ENCODE results near the gene ESYT2. TPM values are rescaled to one million over a fixed set of nuclear protein-coding genes. Genes with fewer than 3 reads are reported as not detected.

Gene ESYT2
- total RNA-seq, 1 experiment from 2014 or later: 59.4 TPM

DNA sequence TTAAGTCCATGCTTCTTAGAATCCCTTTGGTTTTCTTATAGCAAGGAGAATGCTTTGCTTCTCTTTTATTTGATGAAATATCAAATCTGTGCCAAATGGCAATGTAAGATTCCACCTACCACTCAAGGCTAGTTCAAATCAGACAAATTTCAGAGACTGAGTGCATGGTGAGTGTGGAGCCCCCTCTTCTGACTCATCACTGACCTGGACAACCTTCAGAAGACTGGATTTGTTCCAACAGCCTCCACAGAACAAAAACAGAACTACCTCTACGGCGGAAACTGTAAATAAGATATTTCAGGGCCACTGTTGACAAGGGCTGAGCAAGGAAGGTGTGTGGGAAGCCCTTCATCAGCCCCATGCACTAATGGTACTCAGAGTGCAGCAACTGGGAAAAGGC lies 145.8 kb downstream of the ESYT2 start:
- H3K36me3 ChIP-seq (ENCODE audit: control insufficient read depth, insufficient read depth, low read length): no peaks in the 10 kb centered on the region; the same call in 1 of the 2 replicates
- Mint-ChIP-seq H3K4me1 (ENCODE audit: low read depth, unreplicated experiment) (no peaks in the 10 kb centered on the region), H3K9me3 (ENCODE audit: unreplicated experiment) (no peaks in the 10 kb centered on the region), H3K36me3 (ENCODE audit: insufficient read depth, unreplicated experiment) (peaks cover 70% of the 10 kb centered on the region), H3K4me3 (ENCODE audit: unreplicated experiment) (no peak overlapping the region), H3K27ac (ENCODE audit: unreplicated experiment) (no peak overlapping the region), H3K27me3 (ENCODE audit: insufficient read depth, unreplicated experiment) (no peaks in the 10 kb centered on the region)
- H3K27me3 ChIP-seq (replicated peaks; ENCODE audit: control insufficient read depth, insufficient read depth, low read length): no peaks in the 10 kb centered on the region
- intact Hi-C loops (cut with micrococcal nuclease; ENCODE audit: unreplicated experiment): no loop called here
- ChIA-PET POLR2A (no interaction called here), CTCF (interaction anchor here (0.7 kb wide), 1 partner anchor 146 kb away, joined by 3 read pairs; the partner anchor contains the start of gene ESYT2)
- TF ChIP-seq, protein P1, sequence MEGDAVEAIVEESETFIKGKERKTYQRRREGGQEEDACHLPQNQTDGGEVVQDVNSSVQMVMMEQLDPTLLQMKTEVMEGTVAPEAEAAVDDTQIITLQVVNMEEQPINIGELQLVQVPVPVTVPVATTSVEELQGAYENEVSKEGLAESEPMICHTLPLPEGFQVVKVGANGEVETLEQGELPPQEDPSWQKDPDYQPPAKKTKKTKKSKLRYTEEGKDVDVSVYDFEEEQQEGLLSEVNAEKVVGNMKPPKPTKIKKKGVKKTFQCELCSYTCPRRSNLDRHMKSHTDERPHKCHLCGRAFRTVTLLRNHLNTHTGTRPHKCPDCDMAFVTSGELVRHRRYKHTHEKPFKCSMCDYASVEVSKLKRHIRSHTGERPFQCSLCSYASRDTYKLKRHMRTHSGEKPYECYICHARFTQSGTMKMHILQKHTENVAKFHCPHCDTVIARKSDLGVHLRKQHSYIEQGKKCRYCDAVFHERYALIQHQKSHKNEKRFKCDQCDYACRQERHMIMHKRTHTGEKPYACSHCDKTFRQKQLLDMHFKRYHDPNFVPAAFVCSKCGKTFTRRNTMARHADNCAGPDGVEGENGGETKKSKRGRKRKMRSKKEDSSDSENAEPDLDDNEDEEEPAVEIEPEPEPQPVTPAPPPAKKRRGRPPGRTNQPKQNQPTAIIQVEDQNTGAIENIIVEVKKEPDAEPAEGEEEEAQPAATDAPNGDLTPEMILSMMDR (IDR thresholded peaks at IDR 0.05; ENCODE audit: insufficient read depth in 1 of 2, low read depth in 1 of 2, low read length in 1 of 2, severe bottlenecking in 1 of 2, unreplicated experiment in 1 of 2): no peak
- H3K9me3 ChIP-seq: no peaks in the 10 kb centered on the region
- H3K4me1 ChIP-seq: no peaks in the 10 kb centered on the region
- no peak for DNase-seq
- no TSS peak for BruUV-seq (replicated peaks)
- no peak overlapping the region for H3K4me3 ChIP-seq (ENCODE audit: low read depth, low read length)

DNA sequence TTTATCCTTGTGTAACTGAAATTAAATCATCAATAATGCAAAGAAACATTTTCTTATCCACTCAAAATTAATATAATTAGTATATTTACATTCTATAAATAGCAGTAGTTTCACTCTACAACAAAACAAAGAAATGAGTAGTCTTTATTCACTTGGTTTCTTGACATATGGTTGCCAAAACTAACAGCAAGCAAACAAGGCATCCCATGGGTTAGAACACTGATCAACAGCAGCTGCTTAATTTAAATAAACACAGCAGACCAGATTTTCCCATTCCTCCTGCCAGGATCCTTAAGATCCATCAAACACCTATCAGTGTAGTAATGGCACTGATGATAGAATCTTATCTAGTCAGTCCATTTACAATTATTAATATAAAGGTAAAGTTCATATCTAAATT lies 146.9 kb downstream of the ESYT2 start:
- no peaks in the 10 kb centered on the region for H3K4me1 Mint-ChIP-seq (ENCODE audit: low read depth, unreplicated experiment)
- DNase-seq: no peak
- no peaks in the 10 kb centered on the region for H3K9me3 Mint-ChIP-seq (ENCODE audit: unreplicated experiment)
- H3K27me3 ChIP-seq (replicated peaks; ENCODE audit: control insufficient read depth, insufficient read depth, low read length): no peaks in the 10 kb centered on the region
- TF ChIP-seq, protein P1 (IDR thresholded peaks at IDR 0.05; ENCODE audit: insufficient read depth in 1 of 2, low read depth in 1 of 2, low read length in 1 of 2, severe bottlenecking in 1 of 2, unreplicated experiment in 1 of 2): no peak
- H3K4me1 ChIP-seq: no peaks in the 10 kb centered on the region
- intact Hi-C loops (cut with micrococcal nuclease; ENCODE audit: unreplicated experiment): no loop called here
- BruUV-seq (replicated peaks): no TSS peak
- peaks cover 67% of the 10 kb centered on the region for H3K36me3 Mint-ChIP-seq (ENCODE audit: insufficient read depth, unreplicated experiment)
- no peak overlapping the region for H3K4me3 Mint-ChIP-seq (ENCODE audit: unreplicated experiment)
- H3K4me3 ChIP-seq (ENCODE audit: low read depth, low read length): no peak overlapping the region
- ChIA-PET CTCF (no interaction called here), POLR2A (no interaction called here)
- H3K27me3 Mint-ChIP-seq (ENCODE audit: insufficient read depth, unreplicated experiment): no peaks in the 10 kb centered on the region
- no peaks in the 10 kb centered on the region for H3K9me3 ChIP-seq
- H3K36me3 ChIP-seq (ENCODE audit: control insufficient read depth, insufficient read depth, low read length): no peaks in the 10 kb centered on the region; the same call in 1 of the 2 replicates
- no peak overlapping the region for H3K27ac Mint-ChIP-seq (ENCODE audit: unreplicated experiment)

Other genes with a start within 250 kb of the ESYT2 start
- 1.4 and 2.6 TPM in 2 replicates for gene PTPRN2, start 241.7 kb downstream of the ESYT2 start, total RNA-seq (2022)
- 67.3 and 67.6 TPM in 2 replicates for gene NCAPG2, start 124.7 kb downstream of the ESYT2 start, total RNA-seq (2022)
- gene DYNC2I1, start 27.0 kb upstream of the ESYT2 start, total RNA-seq (2022): 13.2 and 17.6 TPM in 2 replicates

Data from Caco-2 (cell line).